ENCODE measurements around the gene ERC1.
A peak's percentile ranks its signal among the peaks of the same experiment; 100 is the strongest.

The ERC1 gene

DNA sequence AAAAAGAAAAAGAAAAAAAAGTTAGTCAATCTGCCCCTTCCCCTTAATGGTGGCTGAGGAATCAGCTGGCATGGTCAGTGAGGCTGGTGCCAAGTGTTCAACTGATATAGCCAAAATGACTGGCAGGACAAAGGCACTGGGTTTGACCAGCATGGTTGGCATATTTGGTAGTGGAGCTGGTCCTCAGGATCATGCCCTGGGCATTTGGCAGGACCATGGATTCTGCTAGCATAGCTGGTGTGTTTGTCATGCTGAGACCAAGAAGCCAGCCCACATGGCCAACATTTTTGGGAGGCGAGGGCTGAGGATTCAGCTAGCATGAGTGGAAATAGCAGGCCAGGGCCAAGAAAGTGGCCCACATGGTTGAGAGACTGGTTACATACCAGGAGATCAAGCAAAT, 466.9 kb downstream of the ERC1 start:
- ATAC-seq = no peak
- H3K4me1 Mint-ChIP-seq = no peaks in the 10 kb centered on the region
- peaks cover 31% of the 10 kb centered on the region for H3K36me3 Mint-ChIP-seq
- no peaks in the 10 kb centered on the region for H3K9me3 Mint-ChIP-seq
- H3K4me3 Mint-ChIP-seq = no peak overlapping the region
- H3K27ac Mint-ChIP-seq = no peak overlapping the region
- no peaks in the 10 kb centered on the region for H3K27me3 Mint-ChIP-seq

DNA sequence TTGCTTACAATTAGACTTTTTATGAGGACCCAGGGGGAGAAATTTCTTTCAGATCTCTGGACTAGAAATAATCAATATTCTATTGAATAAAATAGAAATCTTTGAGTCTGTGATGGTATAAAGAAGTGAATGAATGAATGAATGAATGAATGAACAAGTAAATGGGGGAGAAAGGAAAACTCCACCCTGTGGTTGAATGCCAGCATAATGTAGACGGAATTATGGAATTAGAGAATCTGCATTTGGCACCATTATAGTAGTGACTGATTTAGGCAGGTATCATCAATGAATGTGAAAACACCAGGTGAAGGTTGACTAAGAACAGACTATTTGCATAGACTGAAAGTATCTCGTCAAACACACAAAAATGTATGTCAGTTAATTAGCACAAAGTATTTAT, 468.3 kb downstream of the ERC1 start:
- no peak for ATAC-seq
- peaks cover 7% of the 10 kb centered on the region for H3K4me1 Mint-ChIP-seq

DNA sequence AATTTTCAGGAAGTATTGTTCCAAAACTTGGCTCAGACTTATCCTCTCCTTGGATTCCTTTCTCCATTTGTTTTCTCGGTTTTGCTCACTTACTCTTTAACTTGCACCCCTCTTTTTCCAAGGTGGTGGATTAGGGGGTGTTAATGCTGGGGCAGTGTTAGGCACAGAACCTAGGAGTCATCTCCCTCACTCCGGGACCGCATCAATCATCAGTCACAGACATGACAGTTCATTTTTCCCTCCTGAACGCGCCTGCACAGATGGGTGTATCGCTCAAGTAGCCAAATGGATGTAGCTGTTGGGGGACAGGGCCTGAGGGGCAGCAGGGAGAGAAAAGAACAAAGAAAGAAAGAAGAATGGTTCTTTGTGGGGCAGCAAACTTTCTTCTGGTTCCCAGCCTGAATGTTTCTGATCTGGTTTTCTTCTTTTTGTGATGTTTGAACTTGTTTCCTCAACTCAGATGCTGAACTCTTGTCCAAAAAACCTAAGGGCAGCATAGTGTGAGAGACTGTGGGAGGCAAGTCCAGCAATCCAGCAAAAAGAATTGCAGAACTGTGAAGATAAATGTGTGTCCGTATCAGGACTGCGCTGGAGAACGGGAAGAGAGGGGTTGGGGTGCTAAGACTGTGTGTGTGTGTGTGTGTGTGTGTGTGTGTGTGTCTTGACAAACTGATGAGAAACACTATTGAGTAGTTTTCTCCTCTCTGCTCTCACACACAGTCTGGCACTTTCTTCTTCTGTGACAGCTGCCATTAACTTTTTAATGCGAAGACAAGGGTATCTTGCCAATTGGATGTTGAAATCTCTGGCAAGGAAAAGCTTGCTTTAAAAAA, 472.3 kb downstream of the ERC1 start:
- H3K36me3 Mint-ChIP-seq = peaks cover 31% of the 10 kb centered on the region
- ATAC-seq = no peak
- H3K9me3 Mint-ChIP-seq = no peaks in the 10 kb centered on the region
- no peak overlapping the region for H3K4me3 Mint-ChIP-seq
- H3K4me1 Mint-ChIP-seq = peaks cover 7% of the 10 kb centered on the region
- no peak overlapping the region for H3K27ac Mint-ChIP-seq
- H3K27me3 Mint-ChIP-seq = no peaks in the 10 kb centered on the region

More for the DNA sequence above, 468.3 kb downstream of the ERC1 start:
- Mint-ChIP-seq H3K36me3 (peaks cover 34% of the 10 kb centered on the region), H3K27me3 (no peaks in the 10 kb centered on the region), H3K9me3 (no peaks in the 10 kb centered on the region), H3K4me3 (no peak overlapping the region), H3K27ac (no peak overlapping the region)

DNA sequence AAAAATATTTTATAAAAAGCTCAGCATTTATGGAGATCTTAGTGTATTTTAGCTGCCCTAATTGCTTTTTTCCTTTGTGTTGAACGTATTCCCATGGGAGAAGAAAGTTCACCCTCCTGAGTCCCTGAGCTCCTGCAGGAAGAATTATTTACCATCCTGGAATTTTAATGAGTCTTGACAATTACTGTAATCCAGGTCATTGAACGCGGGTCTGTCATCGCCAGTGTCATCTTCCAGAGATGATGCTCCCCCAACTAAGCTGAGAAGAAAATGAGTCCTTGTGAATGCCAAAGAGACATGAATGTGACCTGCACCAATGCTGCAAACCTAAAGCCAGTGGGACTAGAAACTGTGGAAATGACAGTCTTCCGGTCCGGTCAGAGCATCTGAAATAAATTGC, 473.9 kb downstream of the ERC1 start:
- no peaks in the 10 kb centered on the region for H3K27me3 Mint-ChIP-seq
- no peaks in the 10 kb centered on the region for H3K9me3 Mint-ChIP-seq
- no peak for ATAC-seq
- no peak overlapping the region for H3K27ac Mint-ChIP-seq
- H3K4me1 Mint-ChIP-seq = peaks cover 7% of the 10 kb centered on the region
- peaks cover 31% of the 10 kb centered on the region for H3K36me3 Mint-ChIP-seq
- no peak overlapping the region for H3K4me3 Mint-ChIP-seq

DNA sequence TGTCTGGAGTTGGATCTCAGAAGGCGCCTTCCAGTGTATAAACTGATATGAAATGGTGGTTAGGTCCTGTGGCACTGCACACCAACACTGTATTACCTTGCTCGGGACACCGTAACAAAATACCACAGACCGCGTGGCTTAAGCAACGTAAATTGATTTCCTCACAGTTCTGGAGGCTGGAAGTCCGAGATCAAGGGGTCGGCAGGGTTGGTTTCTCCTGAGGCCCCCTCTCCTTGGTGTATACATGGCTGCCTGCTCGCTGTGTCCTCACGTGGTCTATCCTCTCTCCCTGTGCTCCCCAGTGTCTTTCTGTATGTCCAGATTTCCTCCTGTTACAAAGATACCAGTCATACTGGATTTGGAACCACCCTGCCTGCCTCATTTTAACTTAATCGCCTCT, 475.0 kb downstream of the ERC1 start:
- no peaks in the 10 kb centered on the region for H3K9me3 Mint-ChIP-seq
- no peaks in the 10 kb centered on the region for H3K27me3 Mint-ChIP-seq
- H3K4me1 Mint-ChIP-seq = peaks cover 7% of the 10 kb centered on the region
- H3K4me3 Mint-ChIP-seq = no peak overlapping the region
- no peak for ATAC-seq
- H3K36me3 Mint-ChIP-seq = peaks cover 36% of the 10 kb centered on the region
- H3K27ac Mint-ChIP-seq = no peak overlapping the region

DNA sequence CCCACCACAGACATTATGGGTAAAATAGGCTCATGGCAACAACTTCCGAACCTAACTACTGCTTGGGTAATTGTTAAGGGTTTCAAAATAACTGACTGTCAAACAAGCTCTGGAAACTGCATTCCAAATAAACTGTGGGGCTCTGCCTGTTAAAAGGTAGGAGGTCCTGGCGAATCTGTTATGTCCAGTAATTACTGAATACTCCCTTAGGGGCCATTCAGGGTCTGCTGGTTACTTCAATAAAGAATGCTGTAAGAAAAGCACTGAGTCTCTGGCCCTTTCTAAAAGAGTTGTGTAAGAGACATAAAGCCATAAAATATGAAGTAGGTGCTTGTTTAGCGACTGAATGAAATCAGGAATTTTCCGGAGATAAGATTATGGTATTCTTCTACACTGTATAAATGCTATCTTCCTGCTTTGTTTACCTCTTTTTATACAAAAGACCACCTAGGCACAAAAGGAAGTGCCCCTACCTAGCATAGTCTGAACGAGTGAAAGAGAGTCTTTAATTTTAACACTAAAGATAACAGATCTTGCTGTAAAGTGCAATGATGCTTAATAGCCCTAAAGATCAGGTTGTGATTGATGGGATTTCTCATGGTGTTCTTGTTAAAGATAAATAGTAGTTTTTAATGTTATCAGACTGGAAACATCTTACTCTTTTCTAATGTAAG, 475.6 kb downstream of the ERC1 start:
- no peak for ATAC-seq
- Mint-ChIP-seq H3K27ac (no peak overlapping the region), H3K27me3 (no peaks in the 10 kb centered on the region), H3K36me3 (peaks cover 33% of the 10 kb centered on the region), H3K9me3 (no peaks in the 10 kb centered on the region), H3K4me1 (peaks cover 7% of the 10 kb centered on the region), H3K4me3 (no peak overlapping the region)

DNA sequence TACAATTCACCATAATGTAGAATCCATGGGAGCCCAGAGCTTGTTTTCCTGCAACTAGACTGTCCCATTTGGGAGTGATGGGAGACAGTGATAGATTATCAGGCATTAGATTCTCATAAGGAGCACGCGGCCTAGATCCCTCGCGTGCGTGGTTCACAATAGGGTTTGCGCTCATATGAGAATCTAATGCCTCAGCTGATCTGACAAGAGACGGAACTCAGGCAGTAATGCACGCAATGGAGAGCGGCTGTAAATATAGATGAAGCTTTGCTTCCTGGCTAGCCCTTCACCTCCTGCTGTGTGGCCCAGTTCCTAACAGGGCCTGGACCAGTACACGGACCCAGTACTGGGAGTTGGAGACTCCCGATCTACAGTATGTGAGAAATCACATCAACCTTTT, 476.7 kb downstream of the ERC1 start:
- no peaks in the 10 kb centered on the region for H3K27me3 Mint-ChIP-seq
- ATAC-seq = no peak
- peaks cover 7% of the 10 kb centered on the region for H3K4me1 Mint-ChIP-seq
- no peak overlapping the region for H3K4me3 Mint-ChIP-seq
- H3K27ac Mint-ChIP-seq = no peak overlapping the region
- peaks cover 29% of the 10 kb centered on the region for H3K36me3 Mint-ChIP-seq
- no peaks in the 10 kb centered on the region for H3K9me3 Mint-ChIP-seq

DNA sequence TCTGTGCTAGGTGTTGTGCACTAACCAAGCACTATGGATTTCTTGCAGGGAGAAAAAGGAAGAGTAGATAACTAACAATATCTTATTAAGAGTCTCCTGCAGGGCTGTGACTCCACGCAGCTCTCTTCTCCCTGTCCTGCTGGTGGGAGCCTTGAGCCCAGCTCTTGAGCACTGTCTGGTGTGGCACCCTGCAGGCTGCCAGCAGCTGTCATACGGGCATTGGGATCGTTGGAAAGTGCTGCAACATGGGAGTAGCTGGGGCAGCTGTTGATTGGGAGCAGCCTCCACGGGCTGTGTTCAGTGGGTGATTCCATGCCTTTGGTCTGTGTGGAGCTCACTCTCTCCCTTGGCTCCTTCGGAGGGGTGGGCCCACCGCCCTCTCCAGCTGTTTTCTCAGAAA, 478.0 kb downstream of the ERC1 start:
- peaks cover 24% of the 10 kb centered on the region for H3K36me3 Mint-ChIP-seq
- no peak overlapping the region for H3K4me3 Mint-ChIP-seq
- H3K4me1 Mint-ChIP-seq = peaks cover 2% of the 10 kb centered on the region
- ATAC-seq = no peak
- H3K9me3 Mint-ChIP-seq = no peaks in the 10 kb centered on the region
- H3K27me3 Mint-ChIP-seq = no peaks in the 10 kb centered on the region
- H3K27ac Mint-ChIP-seq = no peak overlapping the region

DNA sequence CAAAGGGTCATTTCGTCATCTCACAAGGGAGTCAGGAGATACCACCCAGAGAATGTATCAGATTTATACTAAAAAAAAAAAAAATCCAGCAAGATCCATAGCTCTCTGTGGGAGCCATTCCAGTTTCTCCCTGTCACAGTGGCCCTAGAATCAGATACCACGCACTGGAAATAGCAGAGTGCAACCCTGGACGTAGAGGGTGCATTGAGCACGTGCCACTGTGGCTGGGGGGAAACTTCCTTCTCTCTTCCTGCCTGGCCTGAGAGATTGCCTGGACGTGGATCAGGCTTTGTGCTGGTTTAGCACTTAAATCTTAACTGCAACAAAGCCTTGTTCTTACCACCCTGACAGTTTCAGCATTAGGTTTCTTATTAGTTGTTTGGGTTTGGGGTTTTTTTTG, 479.0 kb downstream of the ERC1 start:
- H3K36me3 Mint-ChIP-seq = peaks cover 20% of the 10 kb centered on the region
- H3K4me3 Mint-ChIP-seq = no peak overlapping the region
- no peak overlapping the region for H3K27ac Mint-ChIP-seq
- H3K9me3 Mint-ChIP-seq = no peaks in the 10 kb centered on the region
- no peaks in the 10 kb centered on the region for H3K4me1 Mint-ChIP-seq
- no peak for ATAC-seq
- H3K27me3 Mint-ChIP-seq = no peaks in the 10 kb centered on the region

DNA sequence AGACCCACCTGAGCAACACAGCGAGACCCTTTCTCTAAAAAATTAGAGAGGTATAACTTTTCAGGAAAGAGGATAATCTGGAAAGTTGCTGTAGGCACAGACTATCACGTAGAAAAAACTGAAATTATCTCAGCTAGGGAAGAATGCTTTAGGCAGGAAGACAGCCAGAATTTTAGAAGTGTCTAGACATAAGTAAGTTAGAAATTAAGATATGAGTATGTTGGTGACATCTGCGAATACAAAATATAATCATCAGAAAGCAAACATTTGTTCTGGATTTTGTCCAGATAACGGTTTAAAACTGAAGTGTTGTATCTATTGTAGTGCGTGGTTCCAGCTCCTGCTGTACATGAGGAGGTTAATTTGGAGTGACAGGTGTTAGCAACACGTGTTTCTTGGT, 480.2 kb downstream of the ERC1 start:
- ATAC-seq = no peak
- H3K9me3 Mint-ChIP-seq = no peaks in the 10 kb centered on the region
- H3K36me3 Mint-ChIP-seq = peaks cover 11% of the 10 kb centered on the region
- H3K27me3 Mint-ChIP-seq = no peaks in the 10 kb centered on the region
- H3K27ac Mint-ChIP-seq = no peak overlapping the region
- no peaks in the 10 kb centered on the region for H3K4me1 Mint-ChIP-seq
- H3K4me3 Mint-ChIP-seq = no peak overlapping the region

DNA sequence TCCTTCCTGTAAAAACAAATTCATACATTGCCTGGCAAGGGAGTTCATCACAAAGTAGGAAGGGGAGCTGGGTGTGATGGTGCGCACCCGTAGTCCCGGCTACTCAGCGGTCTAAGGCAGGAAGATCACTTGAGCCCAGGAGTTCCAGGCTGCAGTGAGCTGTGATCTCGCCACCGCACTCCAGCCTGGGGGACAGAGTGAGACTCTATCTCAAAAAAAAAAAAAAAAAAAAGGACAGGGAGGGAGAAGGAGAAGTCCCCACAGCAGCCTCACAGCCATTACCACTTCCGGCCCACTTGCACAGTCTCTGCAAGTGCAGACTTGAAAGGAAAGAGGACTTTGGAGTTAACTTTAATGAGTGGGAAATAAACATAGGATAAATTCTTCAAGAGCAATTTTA, 482.4 kb downstream of the ERC1 start:
- ATAC-seq = peak; percentile 36
- Mint-ChIP-seq H3K9me3 (no peaks in the 10 kb centered on the region), H3K27me3 (no peaks in the 10 kb centered on the region), H3K4me1 (no peaks in the 10 kb centered on the region), H3K36me3 (peaks cover 21% of the 10 kb centered on the region), H3K4me3 (no peak overlapping the region), H3K27ac (no peak overlapping the region)

DNA sequence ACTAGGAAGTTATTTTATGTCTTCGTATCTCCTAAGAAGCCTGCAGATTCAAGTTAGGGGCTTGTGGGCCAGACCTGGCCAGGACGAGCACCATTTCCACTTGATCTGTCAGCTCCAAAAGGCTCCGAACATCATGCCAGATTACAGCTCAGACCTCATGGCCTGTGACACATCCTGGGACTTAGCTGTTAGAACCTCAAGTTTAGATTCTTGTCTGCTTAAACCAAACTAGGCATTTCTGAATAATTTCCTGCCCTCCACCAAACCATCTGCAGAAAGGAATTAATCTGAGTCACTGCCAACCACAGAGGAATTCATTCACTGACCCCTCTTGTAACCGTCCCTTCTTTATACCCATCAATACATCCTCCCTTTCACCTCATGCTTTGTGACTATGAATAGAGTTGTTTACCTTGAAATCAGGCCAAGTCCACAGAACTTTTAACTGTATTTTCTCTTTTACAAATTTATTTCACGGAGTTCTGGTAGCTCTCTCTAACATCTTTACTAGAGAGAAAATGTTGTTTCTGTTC, 483.1 kb downstream of the ERC1 start:
- no peak for ATAC-seq
- Mint-ChIP-seq H3K4me3 (no peak overlapping the region), H3K36me3 (peaks cover 21% of the 10 kb centered on the region), H3K4me1 (no peaks in the 10 kb centered on the region), H3K27me3 (no peaks in the 10 kb centered on the region), H3K9me3 (no peaks in the 10 kb centered on the region), H3K27ac (no peak overlapping the region)

DNA sequence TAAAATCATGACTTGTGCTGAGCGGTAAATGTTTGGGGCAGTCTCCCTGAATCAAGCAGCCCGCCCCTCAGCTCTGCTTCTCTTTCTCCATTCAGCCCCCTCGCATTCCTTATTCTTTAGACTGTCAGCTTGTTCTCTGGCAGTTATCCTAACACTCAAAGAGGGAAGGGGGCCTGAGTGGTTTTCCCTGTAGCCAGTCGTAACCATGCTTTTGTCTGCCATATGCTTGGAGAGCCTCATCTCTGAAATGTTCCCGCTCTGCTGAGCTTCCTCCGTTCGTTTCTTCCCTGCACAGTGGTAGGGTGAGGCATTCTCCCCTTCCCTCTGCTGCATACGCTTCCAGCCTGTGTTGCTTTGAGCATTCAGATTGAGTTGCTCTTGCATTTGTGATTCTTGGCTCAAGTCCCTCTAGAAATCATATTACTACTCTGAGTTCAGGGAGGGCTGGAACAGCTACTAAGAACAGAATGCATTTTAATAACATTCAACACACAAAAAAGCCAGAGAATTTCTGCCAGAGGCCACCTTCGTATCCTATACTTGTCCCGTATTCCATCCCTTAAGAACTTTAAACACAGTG, 483.6 kb downstream of the ERC1 start:
- peaks cover 21% of the 10 kb centered on the region for H3K36me3 Mint-ChIP-seq
- no peak for ATAC-seq
- H3K4me1 Mint-ChIP-seq = no peaks in the 10 kb centered on the region
- no peak overlapping the region for H3K4me3 Mint-ChIP-seq
- H3K9me3 Mint-ChIP-seq = no peaks in the 10 kb centered on the region
- H3K27me3 Mint-ChIP-seq = no peaks in the 10 kb centered on the region
- no peak overlapping the region for H3K27ac Mint-ChIP-seq

DNA sequence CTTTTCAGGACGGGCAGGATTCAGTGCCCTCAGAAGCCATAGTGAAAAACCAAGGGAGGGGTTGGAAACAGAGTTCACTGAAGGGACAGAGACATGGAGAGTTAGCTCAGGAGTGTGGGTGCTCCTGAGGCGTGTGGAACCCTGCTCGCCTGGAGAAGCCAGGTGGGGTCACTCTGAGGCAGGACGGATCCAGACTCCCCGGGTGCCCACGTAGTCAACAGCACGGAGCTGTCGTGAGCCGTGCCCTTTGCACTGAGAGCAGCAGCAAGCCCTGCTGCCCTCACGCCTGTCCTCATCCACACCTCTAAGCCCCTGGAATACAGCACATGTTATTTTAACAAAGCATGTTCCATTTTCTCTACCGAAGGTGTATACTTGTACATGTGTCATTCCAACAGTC, 488.6 kb downstream of the ERC1 start:
- no peaks in the 10 kb centered on the region for H3K4me1 Mint-ChIP-seq
- H3K27me3 Mint-ChIP-seq = no peaks in the 10 kb centered on the region
- peaks cover 21% of the 10 kb centered on the region for H3K36me3 Mint-ChIP-seq
- no peak overlapping the region for H3K4me3 Mint-ChIP-seq
- H3K9me3 Mint-ChIP-seq = no peaks in the 10 kb centered on the region
- ATAC-seq = no peak
- no peak overlapping the region for H3K27ac Mint-ChIP-seq

DNA sequence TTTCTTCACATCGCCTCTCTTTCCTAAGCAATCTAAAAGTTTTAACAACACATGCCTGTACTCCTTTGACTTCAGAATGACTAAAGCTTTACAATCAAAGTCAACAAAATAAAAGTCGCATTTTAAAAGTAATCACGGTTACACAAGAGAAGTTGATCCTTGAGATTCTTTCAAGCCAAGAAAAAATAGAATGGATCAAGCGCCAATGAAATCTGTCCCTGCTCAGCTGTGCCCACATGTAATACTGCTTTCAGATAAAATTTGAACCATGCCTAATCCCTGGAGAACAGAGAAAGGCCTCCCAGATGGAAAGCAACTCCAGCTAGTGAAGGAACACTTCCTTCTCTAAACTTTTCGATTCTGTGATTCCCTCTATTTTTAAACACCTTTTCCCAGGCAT, 490.3 kb downstream of the ERC1 start:
- no peak for ATAC-seq
- no peak overlapping the region for H3K4me3 Mint-ChIP-seq
- H3K9me3 Mint-ChIP-seq = no peaks in the 10 kb centered on the region
- H3K27ac Mint-ChIP-seq = no peak overlapping the region
- no peaks in the 10 kb centered on the region for H3K4me1 Mint-ChIP-seq
- H3K27me3 Mint-ChIP-seq = no peaks in the 10 kb centered on the region
- peaks cover 21% of the 10 kb centered on the region for H3K36me3 Mint-ChIP-seq

DNA sequence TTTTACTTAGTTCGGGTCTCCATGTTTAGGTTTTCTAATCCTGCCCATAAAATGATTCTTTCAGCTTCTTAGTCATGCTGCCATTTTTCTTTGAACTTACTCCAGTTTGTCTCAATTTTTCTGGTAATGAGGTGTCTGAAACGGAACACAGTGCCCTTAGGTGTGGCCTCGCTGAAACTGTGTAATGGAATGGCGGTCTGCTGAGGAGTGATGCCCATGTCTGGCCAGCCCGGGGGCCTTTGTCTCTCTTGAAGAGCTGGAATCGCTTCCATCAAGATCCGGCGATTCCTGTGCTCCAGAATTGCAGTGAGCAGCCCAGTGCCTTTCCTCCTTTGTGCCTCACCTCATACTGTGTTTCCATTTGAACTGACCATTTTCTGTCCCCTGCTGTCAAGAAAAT, 490.9 kb downstream of the ERC1 start:
- Mint-ChIP-seq H3K27me3 (no peaks in the 10 kb centered on the region), H3K4me1 (no peaks in the 10 kb centered on the region), H3K36me3 (peaks cover 21% of the 10 kb centered on the region), H3K27ac (no peak overlapping the region), H3K4me3 (no peak overlapping the region), H3K9me3 (no peaks in the 10 kb centered on the region)
- ATAC-seq = no peak
